Renal cortex interstitium (tissue), 3 donors: Measurements from ENCODE around the gene MOB4. TPM values are rescaled to one million over a fixed set of nuclear protein-coding genes. Genes with fewer than 3 reads are reported as not detected.

Experiments used
- polyA plus RNA-seq, 3 donors: library from polyadenylated mRNA; unstranded; fragments of 120-200 nt; gene quantifications; one replicate each; pipeline ENCODE4 v1.2.1, GENCODE V29; 2013; ENCODE audit not compliant: insufficient read length in 3 of 3

The MOB4 gene
- polyA plus RNA-seq, 3 donors, result 39.7 to 56.6 (median 41.6) TPM

Other genes starting within 250 kb of the MOB4 start
- 10 to 100 TPM; 10.1 to 16.0 (median 11.5) TPM for gene ANKRD44, start 205.3 kb upstream of the MOB4 start, polyA plus RNA-seq
- gene SF3B1, start 81.0 kb upstream of the MOB4 start, polyA plus RNA-seq, result 100 to 1,000 TPM; 514 to 635 (median 564) TPM
- gene COQ10B, start 62.5 kb upstream of the MOB4 start, polyA plus RNA-seq, result 10 to 100 TPM; 15.6 to 20.3 (median 15.9) TPM
- gene HSPD1, start 16.2 kb upstream of the MOB4 start, polyA plus RNA-seq, result 100 to 1,000 TPM; 602 to 701 (median 616) TPM
- 100 to 1,000 TPM; 214 to 298 (median 286) TPM for gene HSPE1, start 15.7 kb upstream of the MOB4 start, polyA plus RNA-seq
- gene RFTN2, start 159.5 kb downstream of the MOB4 start, polyA plus RNA-seq, result 10 to 100 TPM; 17.2 to 18.6 (median 17.4) TPM
- gene MARS2, start 189.3 kb downstream of the MOB4 start, polyA plus RNA-seq, result 1 to 10 TPM; 7.0 to 8.0 (median 7.8) TPM